Uterus (tissue), 4 donors: ENCODE results near the gene CDC42EP4. TPM values are rescaled to one million over a fixed set of nuclear protein-coding genes. Genes with fewer than 3 reads are reported as not detected.

Experiments used
- DNase-seq, 2 donors: peaks; one replicate each; pipeline ENCODE4 v3.0.0-alpha.2; 2019 to 2020
- H3K27ac ChIP-seq, 2 donors: fragments of 200-600 bp; sonication (generic); 1 replicate in 1 of 2; 2 replicates in 1 of 2; pipeline ENCODE4 v1.5.1; 2016 to 2018
- H3K27me3 ChIP-seq, 2 donors: fragments of 200-600 bp; sonication (generic); one replicate each; pipeline ENCODE4 v1.5.1; 2018 to 2019; ENCODE audit warnings: control low read depth in 1 of 2
- H3K36me3 ChIP-seq, 2 donors: fragments of 200-600 bp; sonication (generic); one replicate each; pipeline ENCODE4 v1.5.1; 2019; ENCODE audit warnings: control low read depth in 1 of 2
- H3K4me1 ChIP-seq, 2 donors: fragments of 200-600 bp; sonication (generic); one replicate each; pipeline ENCODE4 v1.5.1; 2018 to 2019; ENCODE audit warnings: control low read depth in 1 of 2
- H3K4me3 ChIP-seq, 2 donors: fragments of 200-600 bp; sonication (generic); 1 replicate in 1 of 2; 2 replicates in 1 of 2; pipeline ENCODE4 v1.5.1; 2018 to 2019; ENCODE audit warnings: mild to moderate bottlenecking in 1 of 2
- H3K9me3 ChIP-seq, 2 donors: fragments of 200-600 bp; sonication (generic); one replicate each; pipeline ENCODE4 v1.5.1; 2019; ENCODE audit warnings: control low read depth in 1 of 2
- POLR2A ChIP-seq, 2 donors: fragments of 450-650 bp; IDR thresholded peaks; one replicate each; pipeline ENCODE4 v1.6.1; 2016; ENCODE audit warnings: antibody characterized with exemption in 2 of 2, mild to moderate bottlenecking in 1 of 2, moderate library complexity in 1 of 2
- intact Hi-C: fragments of 100-400 bp; cut with DNase I; formaldehyde crosslinking; loops from one replicate; pipeline ENCODE4 v1.15.1; 2023; ENCODE audit warnings: low total_unique reads
- total RNA-seq, 4 donors: library from RNA; depleted of rRNA in 3 of 4; stranded (reverse); fragments of >200 nt in 3 of 4; gene quantifications; one replicate each; pipeline versions ENCODE4 v1.1.0 to v1.2.4, GENCODE V29; 2014 to 2023
- TF ChIP-seq, protein P1 (sequence below), 4 experiments: fragments of 200-600 bp in 2 of 4; fragments of 450-650 bp in 2 of 4; sonication (generic) in 2 of 4; IDR thresholded peaks; one replicate each; pipeline ENCODE4 v1.5.1; 2016 to 2019; ENCODE audit warnings: antibody characterized with exemption in 4 of 4, mild to moderate bottlenecking in 2 of 4, moderate library complexity in 1 of 4
- donor health status: DM: yes; HTN: yes; CAD: no.

CDC42EP4 gene
- total RNA-seq, 4 donors from 2014 or later, result 26.6 to 131 (median 70.7) TPM

DNA sequence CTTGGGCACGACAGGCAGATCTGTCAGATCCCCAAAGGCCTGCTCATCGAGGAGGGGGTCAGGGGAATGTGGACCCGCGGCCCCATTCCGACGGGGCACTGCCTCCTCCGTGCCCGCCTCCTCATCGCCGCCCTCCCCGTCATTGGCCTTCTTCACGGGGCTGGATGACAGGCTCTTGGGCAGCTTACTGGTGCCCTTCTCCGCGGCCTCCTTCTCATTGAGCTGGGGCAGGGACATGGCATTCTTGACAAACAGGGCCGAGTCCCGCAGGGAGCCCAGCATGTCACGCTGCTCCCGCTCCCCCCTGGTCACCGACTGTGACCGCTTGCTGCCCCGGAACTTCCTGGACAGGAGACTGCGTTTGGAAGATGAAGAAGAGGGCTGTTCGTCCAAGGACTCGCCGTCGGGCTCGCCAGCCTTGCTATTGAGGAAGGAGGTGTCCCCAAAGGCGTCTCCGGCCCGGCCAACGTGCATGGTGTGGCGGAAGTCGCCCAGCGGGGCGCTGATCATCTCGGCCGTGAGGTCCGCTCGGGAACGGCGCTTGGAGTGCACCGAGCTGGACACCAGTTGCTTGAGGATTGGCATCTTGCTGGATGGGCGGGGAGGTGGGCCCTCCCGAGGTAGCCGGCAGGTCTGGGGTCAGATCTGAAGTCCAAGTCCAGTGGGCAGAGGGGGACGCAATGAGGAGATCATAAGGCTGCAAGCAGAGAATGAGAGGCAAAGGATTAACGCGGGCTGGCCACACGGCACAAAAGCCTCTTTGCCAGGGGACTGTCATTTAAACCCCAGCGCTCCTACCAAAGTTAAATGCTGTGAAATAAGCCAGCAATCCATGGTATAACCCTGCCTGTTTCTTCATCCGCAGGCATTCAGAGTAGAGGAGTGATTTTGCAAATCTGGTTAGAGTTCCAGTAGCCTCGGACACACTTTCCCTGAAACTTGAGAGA, 25.6 kb downstream of the CDC42EP4 start:
- DNase-seq, result no peak
- TF ChIP-seq POLR2A (IDR thresholded peaks at IDR 0.05), result no peak
- TF ChIP-seq, protein P1, sequence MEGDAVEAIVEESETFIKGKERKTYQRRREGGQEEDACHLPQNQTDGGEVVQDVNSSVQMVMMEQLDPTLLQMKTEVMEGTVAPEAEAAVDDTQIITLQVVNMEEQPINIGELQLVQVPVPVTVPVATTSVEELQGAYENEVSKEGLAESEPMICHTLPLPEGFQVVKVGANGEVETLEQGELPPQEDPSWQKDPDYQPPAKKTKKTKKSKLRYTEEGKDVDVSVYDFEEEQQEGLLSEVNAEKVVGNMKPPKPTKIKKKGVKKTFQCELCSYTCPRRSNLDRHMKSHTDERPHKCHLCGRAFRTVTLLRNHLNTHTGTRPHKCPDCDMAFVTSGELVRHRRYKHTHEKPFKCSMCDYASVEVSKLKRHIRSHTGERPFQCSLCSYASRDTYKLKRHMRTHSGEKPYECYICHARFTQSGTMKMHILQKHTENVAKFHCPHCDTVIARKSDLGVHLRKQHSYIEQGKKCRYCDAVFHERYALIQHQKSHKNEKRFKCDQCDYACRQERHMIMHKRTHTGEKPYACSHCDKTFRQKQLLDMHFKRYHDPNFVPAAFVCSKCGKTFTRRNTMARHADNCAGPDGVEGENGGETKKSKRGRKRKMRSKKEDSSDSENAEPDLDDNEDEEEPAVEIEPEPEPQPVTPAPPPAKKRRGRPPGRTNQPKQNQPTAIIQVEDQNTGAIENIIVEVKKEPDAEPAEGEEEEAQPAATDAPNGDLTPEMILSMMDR (IDR thresholded peaks at IDR 0.05), result no peak
- H3K27ac ChIP-seq, result peak overlapping the region; percentile 87
- peaks cover 31 to 65% of the 10 kb centered on the region in 2 donors for H3K4me1 ChIP-seq
- no peaks in the 10 kb centered on the region for H3K27me3 ChIP-seq
- no peak overlapping the region for H3K4me3 ChIP-seq
- no peaks in the 10 kb centered on the region for H3K9me3 ChIP-seq
- intact Hi-C loops, result no loop called here
- no peaks in the 10 kb centered on the region for H3K36me3 ChIP-seq

DNA sequence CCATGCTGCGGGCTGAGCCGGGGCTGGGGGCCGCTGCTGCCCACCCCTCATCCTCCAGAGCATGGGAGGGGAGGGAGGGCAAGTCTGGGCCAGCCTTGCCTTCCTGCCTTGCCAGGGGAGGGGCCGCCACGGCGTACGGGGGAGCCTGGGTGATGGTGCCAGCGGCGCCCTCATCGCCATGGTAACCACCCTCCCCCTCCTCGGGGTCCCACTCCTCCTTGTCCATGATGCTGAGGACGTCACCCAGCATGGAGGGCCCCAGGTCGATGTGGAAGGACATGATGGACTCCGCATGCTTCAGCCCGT, 26.2 kb downstream of the CDC42EP4 start:
- Histone ChIP-seq H3K36me3 (no peaks in the 10 kb centered on the region), H3K4me3 (no peak overlapping the region), H3K27ac (peak overlapping the region; percentile 87), H3K9me3 (no peaks in the 10 kb centered on the region), H3K27me3 (no peaks in the 10 kb centered on the region), H3K4me1 (peaks cover 35 to 59% of the 10 kb centered on the region in 2 donors)
- no peak for DNase-seq
- intact Hi-C loops, result no loop called here
- TF ChIP-seq POLR2A (IDR thresholded peaks at IDR 0.05), result no peak
- TF ChIP-seq, protein P1 (IDR thresholded peaks at IDR 0.05), result no peak

DNA sequence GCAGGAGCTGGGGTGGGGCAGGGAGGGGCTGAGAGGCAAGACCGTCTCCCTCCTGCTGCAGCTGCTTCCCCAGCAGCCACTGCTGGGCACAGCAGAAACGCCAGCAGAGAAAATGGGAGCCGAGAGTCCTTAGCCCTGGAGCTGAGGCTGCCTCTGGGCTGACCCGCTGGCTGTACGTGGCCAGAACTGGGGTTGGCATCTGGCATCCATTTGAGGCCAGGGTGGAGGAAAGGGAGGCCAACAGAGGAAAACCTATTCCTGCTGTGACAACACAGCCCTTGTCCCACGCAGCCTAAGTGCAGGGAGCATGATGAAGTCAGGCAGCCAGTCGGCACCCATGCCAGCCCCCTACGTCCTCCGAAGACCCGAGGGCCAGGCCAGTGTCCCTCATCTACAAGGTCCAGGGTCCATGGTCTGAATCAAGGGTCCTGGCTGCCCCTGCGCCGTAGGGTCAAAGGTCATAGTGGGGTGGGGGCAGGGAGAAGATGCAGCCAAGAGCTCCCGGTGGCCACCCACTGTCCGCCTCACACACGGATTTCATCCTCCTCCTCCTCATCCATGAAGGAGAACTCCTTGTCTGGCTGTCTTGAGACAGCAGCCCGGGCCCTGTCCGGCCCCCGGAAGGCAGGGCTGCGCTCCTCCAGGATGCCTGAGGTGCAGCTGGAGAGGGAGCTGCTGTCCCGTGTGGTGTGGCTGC, 26.7 kb downstream of the CDC42EP4 start:
- no peaks in the 10 kb centered on the region for H3K9me3 ChIP-seq
- no peak for DNase-seq
- TF ChIP-seq POLR2A (IDR thresholded peaks at IDR 0.05), result no peak
- TF ChIP-seq, protein P1 (IDR thresholded peaks at IDR 0.05), result no peak
- H3K4me1 ChIP-seq, result peaks cover 35 to 55% of the 10 kb centered on the region in 2 donors
- no peak overlapping the region for H3K4me3 ChIP-seq
- intact Hi-C loops, result no loop called here
- H3K27ac ChIP-seq, result peak overlapping the region; percentile 87
- no peaks in the 10 kb centered on the region for H3K36me3 ChIP-seq
- no peaks in the 10 kb centered on the region for H3K27me3 ChIP-seq

DNA sequence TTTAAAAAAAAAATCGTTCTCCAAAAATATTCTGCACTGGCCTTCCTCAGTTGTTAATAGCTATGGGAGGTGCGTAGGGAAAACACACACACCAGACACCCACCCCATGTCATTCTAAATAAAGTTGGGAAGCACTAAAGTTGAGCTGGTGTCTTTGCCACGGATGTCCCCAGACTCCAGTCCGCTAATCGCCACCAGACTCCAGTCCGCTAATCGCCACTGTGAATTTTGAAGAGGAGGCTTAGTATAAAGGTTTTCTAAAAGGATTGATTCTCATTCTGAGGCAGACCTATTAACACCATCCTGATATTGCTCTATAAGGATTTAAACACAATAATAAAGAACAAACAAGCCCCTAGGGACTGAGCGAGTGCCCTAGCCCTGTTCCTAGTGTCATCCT, 27.4 kb downstream of the CDC42EP4 start:
- Histone ChIP-seq H3K27me3 (no peaks in the 10 kb centered on the region), H3K4me1 (peaks cover 35 to 55% of the 10 kb centered on the region in 2 donors), H3K27ac (peak overlapping the region; percentile 87), H3K36me3 (no peaks in the 10 kb centered on the region), H3K4me3 (no peak overlapping the region), H3K9me3 (no peaks in the 10 kb centered on the region)
- intact Hi-C loops, result no loop called here
- DNase-seq, result no peak
- TF ChIP-seq POLR2A (IDR thresholded peaks at IDR 0.05), result no peak
- TF ChIP-seq, protein P1 (IDR thresholded peaks at IDR 0.05), result no peak

DNA sequence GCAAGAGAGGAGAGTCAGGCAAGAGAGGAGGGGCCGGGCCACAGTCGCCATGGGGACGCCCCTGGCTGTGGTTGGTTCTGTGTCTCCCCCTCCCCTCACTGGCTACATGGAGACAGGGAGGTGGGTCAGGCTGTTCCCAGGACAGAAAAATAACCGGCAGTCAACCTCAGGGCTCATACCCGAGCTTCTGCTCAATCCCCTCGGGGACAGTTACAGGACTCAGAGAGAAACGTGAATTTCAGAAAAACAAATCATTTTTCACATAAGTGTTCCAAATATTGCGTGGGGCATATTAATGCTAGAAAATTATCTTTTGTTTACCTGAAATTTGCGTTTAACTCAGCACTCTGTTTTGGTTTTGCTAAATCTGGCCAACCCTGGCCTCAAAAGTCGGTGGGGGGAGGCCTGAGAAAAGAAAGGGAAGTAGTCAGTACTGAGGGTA, 27.9 kb downstream of the CDC42EP4 start:
- H3K27me3 ChIP-seq, result no peaks in the 10 kb centered on the region
- H3K9me3 ChIP-seq, result no peaks in the 10 kb centered on the region
- peak overlapping the region; percentile 87 for H3K27ac ChIP-seq
- no peak overlapping the region for H3K4me3 ChIP-seq
- TF ChIP-seq, protein P1 (IDR thresholded peaks at IDR 0.05), result no peak
- TF ChIP-seq POLR2A (IDR thresholded peaks at IDR 0.05), result peak; percentile 19 to 23
- peak; percentile 73 to 88 for DNase-seq
- no peaks in the 10 kb centered on the region for H3K36me3 ChIP-seq
- intact Hi-C loops, result no loop called here
- peaks cover 35 to 54% of the 10 kb centered on the region in 2 donors for H3K4me1 ChIP-seq
